SK-N-SH treated with all-trans-retinoic acid at 6 μM for 48 hours (cell line): ENCODE measurements around the gene C1QTNF4.

Experiments
- ARNTL ChIP-seq: fragments of 450-650 bp; formaldehyde crosslinking; IDR thresholded peaks from 2 replicates; pipeline ENCODE4 v1.5.0; 2020; ENCODE audit warnings: low read depth, mild to moderate bottlenecking, moderate library complexity, borderline replicate concordance
- BACH2 ChIP-seq: fragments of 250-450 bp; sonication (Bioruptor Pico); IDR thresholded peaks from 2 replicates; pipeline ENCODE4 v1.9.0; 2021; ENCODE audit warnings: mild to moderate bottlenecking, borderline replicate concordance
- CREB5 ChIP-seq: fragments of 250-450 bp; sonication (Bioruptor Pico); IDR thresholded peaks from 2 replicates; pipeline ENCODE4 v1.5.1; 2020; ENCODE audit warnings: low read depth, mild to moderate bottlenecking, moderate library complexity
- CSRNP3 ChIP-seq: fragments of 250-450 bp; sonication (Bioruptor Pico); IDR thresholded peaks from 2 replicates; pipeline ENCODE4 v1.5.1; 2021; ENCODE audit warnings: mild to moderate bottlenecking, moderate library complexity
- ESRRG ChIP-seq: fragments of 250-450 bp; sonication (Bioruptor Pico); IDR thresholded peaks from 2 replicates; pipeline ENCODE4 v1.6.1; 2021; ENCODE audit warnings: mild to moderate bottlenecking
- GLIS3 ChIP-seq: fragments of 250-450 bp; sonication (Bioruptor Pico); IDR thresholded peaks from 2 replicates; pipeline ENCODE4 v1.5.0; 2020; ENCODE audit warnings: mild to moderate bottlenecking, moderate library complexity
- ISL1 ChIP-seq: fragments of 250-450 bp; sonication (Bioruptor Pico); IDR thresholded peaks from 2 replicates; pipeline ENCODE4 v2.1.2; 2022; ENCODE audit warnings: mild to moderate bottlenecking, moderate library complexity
- PPARA ChIP-seq: fragments of 250-450 bp; sonication (Bioruptor Pico); IDR thresholded peaks from 2 replicates; pipeline ENCODE4 v1.5.0; 2020; ENCODE audit warnings: mild to moderate bottlenecking, borderline replicate concordance
- RARB ChIP-seq: fragments of 250-450 bp; sonication (Bioruptor Pico); IDR thresholded peaks from 2 replicates; pipeline ENCODE4 v1.8.0; 2021; ENCODE audit warnings: mild to moderate bottlenecking, moderate library complexity
- ZC3H10 ChIP-seq: fragments of 250-450 bp; sonication (Bioruptor Pico); IDR thresholded peaks from 2 replicates; pipeline ENCODE4 v1.5.1; 2021; ENCODE audit warnings: mild to moderate bottlenecking, moderate library complexity
- ZFP30 ChIP-seq: fragments of 450-650 bp; formaldehyde crosslinking; IDR thresholded peaks from 2 replicates; pipeline ENCODE4 v1.5.0; 2022; ENCODE audit warnings: mild to moderate bottlenecking, moderate library complexity
- ZNF565 ChIP-seq: fragments of 450-650 bp; formaldehyde crosslinking; conservative IDR thresholded peaks from 2 replicates; pipeline ENCODE4 v1.5.0; 2020; ENCODE audit warnings: low read depth, mild to moderate bottlenecking, moderate library complexity
- TF ChIP-seq, protein P1 (sequence below): fragments of 250-450 bp; sonication (Bioruptor Pico); IDR thresholded peaks from 2 replicates; pipeline ENCODE4 v1.8.0; 2020; ENCODE audit warnings: mild to moderate bottlenecking, moderate library complexity, borderline replicate concordance

DNA sequence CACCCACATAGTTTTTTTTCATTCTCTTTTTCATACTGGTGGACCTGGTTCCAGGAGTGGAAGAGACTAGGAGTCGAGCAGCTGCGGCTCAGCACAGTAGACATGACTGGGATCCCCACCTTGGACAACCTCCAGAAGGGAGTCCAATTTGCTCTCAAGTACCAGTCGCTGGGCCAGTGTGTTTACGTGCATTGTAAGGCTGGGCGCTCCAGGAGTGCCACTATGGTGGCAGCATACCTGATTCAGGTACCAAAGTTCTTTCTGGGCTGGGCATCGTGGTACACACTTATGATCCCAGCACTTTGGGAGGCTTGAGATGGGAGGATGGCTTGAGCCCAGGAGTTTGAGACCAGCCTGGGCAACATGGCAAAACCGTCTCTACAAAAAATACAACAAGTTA, 24.6 kb downstream of the C1QTNF4 start:
- TF ChIP-seq ZNF565 (CRISPR knock-in tag) (no peak), RARB (CRISPR knock-in tag) (no peak), ARNTL (CRISPR knock-in tag) (no peak), CSRNP3 (no peak), ISL1 (CRISPR knock-in tag) (no peak), ZC3H10 (CRISPR knock-in tag) (no peak), BACH2 (CRISPR knock-in tag) (no peak), ZFP30 (no peak), GLIS3 (CRISPR knock-in tag) (no peak), CREB5 (no peak), ESRRG (CRISPR knock-in tag) (no peak), PPARA (no peak)
- TF ChIP-seq, protein P1, sequence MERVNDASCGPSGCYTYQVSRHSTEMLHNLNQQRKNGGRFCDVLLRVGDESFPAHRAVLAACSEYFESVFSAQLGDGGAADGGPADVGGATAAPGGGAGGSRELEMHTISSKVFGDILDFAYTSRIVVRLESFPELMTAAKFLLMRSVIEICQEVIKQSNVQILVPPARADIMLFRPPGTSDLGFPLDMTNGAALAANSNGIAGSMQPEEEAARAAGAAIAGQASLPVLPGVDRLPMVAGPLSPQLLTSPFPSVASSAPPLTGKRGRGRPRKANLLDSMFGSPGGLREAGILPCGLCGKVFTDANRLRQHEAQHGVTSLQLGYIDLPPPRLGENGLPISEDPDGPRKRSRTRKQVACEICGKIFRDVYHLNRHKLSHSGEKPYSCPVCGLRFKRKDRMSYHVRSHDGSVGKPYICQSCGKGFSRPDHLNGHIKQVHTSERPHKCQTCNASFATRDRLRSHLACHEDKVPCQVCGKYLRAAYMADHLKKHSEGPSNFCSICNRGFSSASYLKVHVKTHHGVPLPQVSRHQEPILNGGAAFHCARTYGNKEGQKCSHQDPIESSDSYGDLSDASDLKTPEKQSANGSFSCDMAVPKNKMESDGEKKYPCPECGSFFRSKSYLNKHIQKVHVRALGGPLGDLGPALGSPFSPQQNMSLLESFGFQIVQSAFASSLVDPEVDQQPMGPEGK, result no peak
